Mammary epithelial cell (primary cell): ENCODE data around the gene ABI3BP.

Source experiments
- EZH2 ChIP-seq: IDR thresholded peaks from 2 replicates; pipeline ENCODE4 v1.6.1; 2012; ENCODE audit warnings: low read length, inconsistent platforms, borderline replicate concordance
- TF ChIP-seq, protein P1 (sequence below), 2 donors: IDR thresholded peaks in 1 of 2; conservative IDR thresholded peaks in 1 of 2; 2 replicates each; pipeline ENCODE4 v1.5.1; 2011 to 2012; ENCODE audit warnings: inconsistent platforms in 2 of 2, low read length in 2 of 2, mild to moderate bottlenecking in 2 of 2, control low read depth in 1 of 2, low read depth in 1 of 2; ENCODE audit not compliant: insufficient read depth in 1 of 2; ENCODE audit errors: extremely low read depth in 1 of 2

GRCh38 chr3:100815583-100815982 lies 177.6 kb downstream of the ABI3BP start:
- TF ChIP-seq, protein P1, sequence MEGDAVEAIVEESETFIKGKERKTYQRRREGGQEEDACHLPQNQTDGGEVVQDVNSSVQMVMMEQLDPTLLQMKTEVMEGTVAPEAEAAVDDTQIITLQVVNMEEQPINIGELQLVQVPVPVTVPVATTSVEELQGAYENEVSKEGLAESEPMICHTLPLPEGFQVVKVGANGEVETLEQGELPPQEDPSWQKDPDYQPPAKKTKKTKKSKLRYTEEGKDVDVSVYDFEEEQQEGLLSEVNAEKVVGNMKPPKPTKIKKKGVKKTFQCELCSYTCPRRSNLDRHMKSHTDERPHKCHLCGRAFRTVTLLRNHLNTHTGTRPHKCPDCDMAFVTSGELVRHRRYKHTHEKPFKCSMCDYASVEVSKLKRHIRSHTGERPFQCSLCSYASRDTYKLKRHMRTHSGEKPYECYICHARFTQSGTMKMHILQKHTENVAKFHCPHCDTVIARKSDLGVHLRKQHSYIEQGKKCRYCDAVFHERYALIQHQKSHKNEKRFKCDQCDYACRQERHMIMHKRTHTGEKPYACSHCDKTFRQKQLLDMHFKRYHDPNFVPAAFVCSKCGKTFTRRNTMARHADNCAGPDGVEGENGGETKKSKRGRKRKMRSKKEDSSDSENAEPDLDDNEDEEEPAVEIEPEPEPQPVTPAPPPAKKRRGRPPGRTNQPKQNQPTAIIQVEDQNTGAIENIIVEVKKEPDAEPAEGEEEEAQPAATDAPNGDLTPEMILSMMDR (conservative IDR thresholded peaks at IDR 0.05 in 1 of 2, IDR thresholded peaks at IDR 0.05 in 1 of 2; ENCODE audit: extremely low read depth in 1 of 2, insufficient read depth in 1 of 2, low read depth in 1 of 2, low read length in 2 of 2): no peak
- TF ChIP-seq EZH2: no peak
